Sigmoid colon (tissue), 7 donors: ENCODE measurements around the gene DNMT1. TPM values are rescaled to one million over a fixed set of nuclear protein-coding genes. Genes with fewer than 3 reads are reported as not detected.

ENCODE experiments used
- DNase-seq: peaks from one replicate; pipeline ENCODE4 v3.0.0-alpha.2; 2019
- H3K27ac ChIP-seq, 4 donors: fragments of 200-600 bp; sonication (generic); one replicate each; pipeline ENCODE4 v1.5.1; 2016 to 2019; ENCODE audit warnings: mild to moderate bottlenecking in 1 of 4
- H3K27me3 ChIP-seq, 3 donors: fragments of 200-600 bp; sonication (generic); one replicate each; pipeline ENCODE4 v1.5.1; 2019; ENCODE audit warnings: mild to moderate bottlenecking in 1 of 3
- H3K36me3 ChIP-seq, 4 donors: fragments of 200-600 bp; sonication (generic); one replicate each; pipeline ENCODE4 v1.5.1; 2016 to 2019
- H3K4me1 ChIP-seq, 4 donors: fragments of 200-600 bp; sonication (generic); one replicate each; pipeline ENCODE4 v1.5.1; 2017 to 2019
- H3K4me3 ChIP-seq, 4 donors: fragments of 200-600 bp; sonication (generic); one replicate each; pipeline ENCODE4 v1.5.1; 2017 to 2019; ENCODE audit warnings: mild to moderate bottlenecking in 2 of 4, moderate library complexity in 1 of 4
- H3K9me3 ChIP-seq, 4 donors: fragments of 200-600 bp in 3 of 4; sonication (generic) in 3 of 4; one replicate each; pipeline versions ENCODE4 v1.5.1 to v1.6.1; 2013 to 2019
- CTCF ChIP-seq, 4 experiments: fragments of 450-650 bp in 3 of 4; fragments of 200-600 bp in 1 of 4; IDR thresholded peaks; one replicate each; pipeline ENCODE4 v1.5.1; 2016 to 2019; ENCODE audit warnings: antibody characterized with exemption in 4 of 4, mild to moderate bottlenecking in 3 of 4, moderate library complexity in 2 of 4
- EP300 ChIP-seq, 4 donors: sonication (generic); formaldehyde crosslinking; IDR thresholded peaks; one replicate each; pipeline ENCODE4 v1.6.1; 2017; ENCODE audit warnings: antibody characterized with exemption in 4 of 4
- POLR2A ChIP-seq, 2 donors: fragments of 450-650 bp; IDR thresholded peaks; one replicate each; pipeline ENCODE4 v1.6.1; 2016; ENCODE audit warnings: antibody characterized with exemption in 2 of 2, mild to moderate bottlenecking in 2 of 2, moderate library complexity in 2 of 2
- POLR2AphosphoS5 ChIP-seq, 4 donors: sonication (generic); formaldehyde crosslinking; IDR thresholded peaks; one replicate each; pipeline ENCODE4 v1.6.1; 2017; ENCODE audit warnings: antibody characterized with exemption in 4 of 4
- WGBS, 2 donors: extraction: QIAGEN DNeasy Blood & Tissue Kit; methylation state at CpG; one replicate each; pipeline ENCODE4 v1.1.7; 2013; 5-methylcytosine and 5-hydroxymethylcytosine counted together
- intact Hi-C: fragments of 100-400 bp; cut with DNase I; formaldehyde crosslinking; loops from one replicate; pipeline ENCODE4 v1.15.1; 2023
- polyA plus RNA-seq, 3 donors: library from polyadenylated mRNA; stranded (reverse); fragments of 200-250 nt; gene quantifications; one replicate each; pipeline ENCODE4 v1.2.3, GENCODE V29; 2013
- total RNA-seq, 4 donors: library from RNA; depleted of rRNA; stranded (reverse); fragments of >200 nt; gene quantifications; one replicate each; pipeline ENCODE4 v1.1.0, GENCODE V29; 2016
- donor health status: healthy with polysubstance abuse.
- donor health status: Bipolar disorder and iron deficiency.
- donor health status: healthy.

Gene DNMT1
- total and polyA plus RNA-seq, 7 donors, result 12.0 to 47.9 (median 24.5) TPM

DNA sequence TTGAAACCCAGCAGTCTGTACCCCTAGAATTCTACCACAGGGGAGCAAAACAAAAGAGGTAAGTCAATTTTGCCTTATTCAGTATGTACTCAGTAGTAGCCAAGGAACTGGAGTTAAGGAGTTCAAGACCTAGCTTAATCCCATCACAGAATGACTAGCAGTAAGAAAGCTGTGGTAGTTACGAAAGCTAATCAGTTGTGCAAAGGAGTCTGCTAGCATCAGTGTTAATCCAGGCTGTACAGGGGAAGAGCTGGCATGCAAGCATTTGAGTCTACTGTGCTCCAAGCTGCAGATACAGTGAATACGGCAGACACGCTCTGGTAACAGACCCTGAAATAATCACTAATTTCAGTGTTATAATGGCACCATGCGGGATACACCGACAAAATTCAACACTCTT is 4.7 kb downstream of the DNMT1 start:
- no peaks in the 10 kb centered on the region for H3K9me3 ChIP-seq
- no peak overlapping the region for H3K27ac ChIP-seq
- intact Hi-C loops, result loop anchor here (10.0 kb wide), 1 partner anchor 145 kb away; the partner anchor contains the start of genes ICAM3 and RAVER1
- no peak for DNase-seq
- peaks cover 0 to 12% (median 6%) of the 10 kb centered on the region in 4 donors for H3K36me3 ChIP-seq
- no peak overlapping the region for H3K4me3 ChIP-seq
- no peaks in the 10 kb centered on the region for H3K27me3 ChIP-seq
- H3K4me1 ChIP-seq, result peaks cover 4 to 16% (median 14%) of the 10 kb centered on the region in 4 donors
- TF ChIP-seq POLR2AphosphoS5 (IDR thresholded peaks at IDR 0.05) (no peak), CTCF (IDR thresholded peaks at IDR 0.05) (no peak), EP300 (IDR thresholded peaks at IDR 0.05) (no peak), POLR2A (IDR thresholded peaks at IDR 0.05) (no peak)
- 98% methylated on average over 5 of the region's 5 CpGs for WGBS, 2 donors

- no peak for TF ChIP-seq CTCF (IDR thresholded peaks at IDR 0.05)
- TF ChIP-seq POLR2AphosphoS5 (IDR thresholded peaks at IDR 0.05), result no peak
- TF ChIP-seq POLR2A (IDR thresholded peaks at IDR 0.05), result no peak
- TF ChIP-seq EP300 (IDR thresholded peaks at IDR 0.05), result no peak
- intact Hi-C loops, result loop anchor here (10.0 kb wide), 1 partner anchor 145 kb away; the partner anchor contains the start of genes ICAM3 and RAVER1
- no peaks in the 10 kb centered on the region for H3K9me3 ChIP-seq
- H3K36me3 ChIP-seq, result peaks cover 0 to 12% (median 6%) of the 10 kb centered on the region in 4 donors
- 70 to 80% methylated on average over 5 of the region's 5 CpGs for WGBS, 2 donors
- no peak overlapping the region for H3K4me3 ChIP-seq
- peaks cover under 1 to 15% (median 14%) of the 10 kb centered on the region in 4 donors for H3K4me1 ChIP-seq
- H3K27ac ChIP-seq, result no peak overlapping the region
- H3K27me3 ChIP-seq, result no peaks in the 10 kb centered on the region
- no peak for DNase-seq
Observed at GRCh38 chr19:10189616-10190015, 5.1 kb downstream of the DNMT1 start.

GRCh38 chr19:10187315-10187714 is 7.4 kb downstream of the DNMT1 start:
- H3K9me3 ChIP-seq, result no peaks in the 10 kb centered on the region
- whole genome bisulfite sequencing, 2 donors, result 92% methylated on average over 11 of the region's 11 CpGs
- no peak for TF ChIP-seq EP300 (IDR thresholded peaks at IDR 0.05)
- no peak for TF ChIP-seq POLR2A (IDR thresholded peaks at IDR 0.05)
- TF ChIP-seq POLR2AphosphoS5 (IDR thresholded peaks at IDR 0.05), result no peak
- no peak for TF ChIP-seq CTCF (IDR thresholded peaks at IDR 0.05)
- no peak overlapping the region for H3K4me3 ChIP-seq
- peaks cover 0 to 17% (median 6%) of the 10 kb centered on the region in 4 donors for H3K36me3 ChIP-seq
- H3K27me3 ChIP-seq, result no peaks in the 10 kb centered on the region
- intact Hi-C loops, result no loop called here
- DNase-seq, result no peak
- H3K4me1 ChIP-seq, result no peaks in the 10 kb centered on the region
- H3K27ac ChIP-seq, result no peak overlapping the region

DNA sequence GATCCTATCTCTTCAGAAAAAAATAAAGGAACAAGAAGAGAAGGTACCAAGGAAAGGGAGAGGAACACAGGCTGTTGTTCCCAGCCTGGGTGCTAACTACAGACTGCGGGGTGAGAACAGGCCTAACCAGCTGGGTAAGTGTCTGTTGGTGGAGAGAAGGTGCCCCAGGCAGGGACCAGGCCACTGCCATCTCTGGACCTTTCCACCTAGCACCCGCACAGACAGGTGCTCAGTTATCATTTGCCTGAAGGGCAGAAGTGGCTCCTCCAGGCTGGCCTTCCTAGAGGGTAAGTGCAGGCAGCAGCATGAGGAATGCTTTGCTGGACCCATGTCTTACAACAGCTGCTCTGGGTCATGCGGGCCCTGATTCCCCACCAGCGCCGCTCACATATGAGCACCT is 10.1 kb downstream of the DNMT1 start:
- H3K27ac ChIP-seq, result no peak overlapping the region
- TF ChIP-seq POLR2AphosphoS5 (IDR thresholded peaks at IDR 0.05) (no peak), EP300 (IDR thresholded peaks at IDR 0.05) (no peak), CTCF (IDR thresholded peaks at IDR 0.05) (no peak), POLR2A (IDR thresholded peaks at IDR 0.05) (no peak)
- intact Hi-C loops, result no loop called here
- H3K4me3 ChIP-seq, result no peak overlapping the region
- 85 to 92% methylated on average over 5 of the region's 5 CpGs for WGBS, 2 donors
- no peaks in the 10 kb centered on the region for H3K27me3 ChIP-seq
- DNase-seq, result no peak
- no peaks in the 10 kb centered on the region for H3K4me1 ChIP-seq
- H3K9me3 ChIP-seq, result no peaks in the 10 kb centered on the region
- H3K36me3 ChIP-seq, result peaks cover 0 to 39% (median 12%) of the 10 kb centered on the region in 4 donors

GRCh38 chr19:10183926-10184325 is 10.8 kb downstream of the DNMT1 start:
- Histone ChIP-seq H3K27me3 (no peaks in the 10 kb centered on the region), H3K4me3 (no peak overlapping the region), H3K9me3 (no peaks in the 10 kb centered on the region), H3K36me3 (peaks cover 0 to 45% (median 13%) of the 10 kb centered on the region in 4 donors), H3K4me1 (no peaks in the 10 kb centered on the region), H3K27ac (no peak overlapping the region)
- 84 to 87% methylated on average over 3 of the region's 3 CpGs for WGBS, 2 donors
- no peak for DNase-seq
- intact Hi-C loops, result no loop called here
- TF ChIP-seq CTCF (IDR thresholded peaks at IDR 0.05) (no peak), POLR2A (IDR thresholded peaks at IDR 0.05) (no peak), EP300 (IDR thresholded peaks at IDR 0.05) (no peak)
